Cardiac fibroblast (primary cell): Measurements from ENCODE around the gene F3.
"Not testable (repeated sequence)": the region's sequence is repeated elsewhere in the genome, so short reads cannot be mapped to it uniquely, and the experiment has no call there.

ENCODE experiments used
- DNase-seq, 2 donors: peaks; one replicate each; pipeline versions ENCODE4 v3.0.0 to v3.0.0-alpha.2; 2010; ENCODE audit warnings: low read depth in 2 of 2
- H3K4me3 ChIP-seq, 2 donors: replicated peaks in 1 of 2; 1 replicate in 1 of 2; 2 replicates in 1 of 2; pipeline ENCODE4 v1.5.1; 2011; ENCODE audit warnings: low read depth in 2 of 2, low read length in 2 of 2, mild to moderate bottlenecking in 2 of 2, moderate library complexity in 1 of 2
- CTCF ChIP-seq: IDR thresholded peaks from one replicate; pipeline ENCODE4 v1.5.1; 2011; ENCODE audit warnings: low read depth, mild to moderate bottlenecking, low read length, inconsistent platforms

F3 gene

GRCh38 chr1:94578856-94579255 is 37.3 kb upstream of the F3 start:
- H3K4me3 ChIP-seq = no peak overlapping the region
- DNase-seq = peak; percentile 34 to 51
- no peak for TF ChIP-seq CTCF

- not testable (repeated sequence) for H3K4me3 ChIP-seq, DNase-seq
Measured at GRCh38 chr1:94573917-94574316, 32.4 kb upstream of the F3 start.

GRCh38 chr1:94572780-94573179 is 31.2 kb upstream of the F3 start:
- no peak for DNase-seq
- H3K4me3 ChIP-seq = no peak overlapping the region
- no peak for TF ChIP-seq CTCF

GRCh38 chr1:94570965-94571364 is 29.4 kb upstream of the F3 start:
- not testable (repeated sequence) for DNase-seq, H3K4me3 ChIP-seq

GRCh38 chr1:94568806-94569205 is 27.2 kb upstream of the F3 start:
- not testable (repeated sequence) for DNase-seq, H3K4me3 ChIP-seq

- not testable (repeated sequence) for H3K4me3 ChIP-seq, DNase-seq
Measured at GRCh38 chr1:94567975-94568607, 26.5 kb upstream of the F3 start.

- not testable (repeated sequence) for H3K4me3 ChIP-seq, DNase-seq
Measured at GRCh38 chr1:94566436-94566835, 24.9 kb upstream of the F3 start.

- no peak for TF ChIP-seq CTCF
- DNase-seq = no peak
- no peak overlapping the region for H3K4me3 ChIP-seq
Measured at GRCh38 chr1:94565901-94566300, 24.3 kb upstream of the F3 start.

- TF ChIP-seq CTCF = no peak
- DNase-seq = no peak
- no peak overlapping the region for H3K4me3 ChIP-seq
Measured at GRCh38 chr1:94562519-94563260, 21.1 kb upstream of the F3 start.
